Amniotic epithelial cell (primary cell): ENCODE data around the gene ADAP1.

Source experiments
- DNase-seq: peaks from one replicate; pipeline ENCODE4 v3.0.0-alpha.2; 2010; ENCODE audit warnings: low read depth

The ADAP1 gene

DNA sequence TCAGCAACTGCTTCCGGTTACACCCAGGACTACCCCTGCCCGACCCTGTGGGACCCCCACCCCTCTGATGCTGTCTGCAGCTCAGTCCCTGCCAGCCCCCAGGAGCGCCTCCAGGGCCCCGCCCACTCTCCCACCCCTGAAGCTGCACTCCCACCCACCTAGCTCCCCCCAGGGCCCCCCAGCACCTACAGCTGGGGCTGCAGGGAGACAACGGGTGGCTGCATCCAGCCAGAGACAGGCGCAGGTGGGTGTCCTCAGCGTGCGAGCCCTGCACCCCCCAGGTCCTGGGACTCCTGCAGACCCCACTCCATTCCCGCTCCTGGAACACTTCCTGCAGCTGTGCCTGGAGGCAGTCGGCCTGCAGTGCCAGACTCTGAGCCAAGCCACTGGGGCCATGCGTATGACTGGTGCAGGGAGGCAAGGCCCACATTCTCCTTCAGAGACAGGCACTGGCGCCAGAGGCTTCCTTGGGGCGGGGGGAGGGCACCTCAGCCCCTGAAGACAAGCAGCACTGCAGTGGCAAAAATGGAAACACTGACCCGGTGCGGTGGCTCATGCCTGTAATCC is 34.6 kb upstream of the ADAP1 start:
- no peak for DNase-seq

DNA sequence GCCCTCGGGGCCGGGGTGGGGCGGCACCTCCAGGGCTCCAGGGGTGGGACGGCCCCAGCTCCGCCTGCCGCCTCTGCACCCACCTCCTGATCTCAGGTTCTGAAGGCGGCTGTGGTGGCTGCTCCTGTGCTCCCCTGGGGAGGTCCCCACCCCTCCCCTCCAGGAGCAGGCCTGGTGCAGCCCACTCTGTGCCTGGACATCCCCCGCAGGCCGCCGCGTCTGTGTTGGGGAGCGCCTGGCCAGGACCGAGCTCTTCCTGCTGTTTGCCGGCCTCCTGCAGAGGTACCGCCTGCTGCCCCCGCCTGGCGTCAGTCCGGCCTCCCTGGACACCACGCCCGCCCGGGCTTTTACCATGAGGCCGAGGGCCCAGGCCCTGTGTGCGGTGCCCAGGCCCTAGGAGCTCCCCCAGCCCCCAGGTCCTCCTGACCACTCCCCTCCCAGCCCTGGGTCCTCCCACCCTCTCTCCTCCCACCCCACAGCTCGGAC is 34.0 kb upstream of the ADAP1 start:
- DNase-seq, result peak; percentile 51

DNA sequence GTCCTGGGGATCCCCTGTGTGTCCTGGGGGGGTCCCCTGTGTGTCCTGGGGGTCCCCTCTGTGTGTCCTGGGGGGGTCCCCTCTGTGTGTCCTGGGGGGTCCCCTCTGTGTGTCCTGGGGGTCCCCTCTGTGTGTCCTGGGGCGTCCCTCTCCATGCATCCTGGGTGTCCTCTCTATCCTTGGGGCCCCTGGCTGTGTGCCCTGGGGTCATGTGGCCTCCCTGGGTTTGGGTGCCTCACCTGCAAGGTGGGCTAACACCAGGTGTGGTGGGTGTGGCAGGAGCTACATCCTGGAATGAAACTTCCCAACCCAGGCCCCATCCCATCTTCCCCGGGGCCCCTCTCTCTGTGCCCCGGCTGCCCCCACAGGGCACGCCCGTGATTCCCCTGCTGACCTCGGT is 33.4 kb upstream of the ADAP1 start:
- no peak for DNase-seq

DNA sequence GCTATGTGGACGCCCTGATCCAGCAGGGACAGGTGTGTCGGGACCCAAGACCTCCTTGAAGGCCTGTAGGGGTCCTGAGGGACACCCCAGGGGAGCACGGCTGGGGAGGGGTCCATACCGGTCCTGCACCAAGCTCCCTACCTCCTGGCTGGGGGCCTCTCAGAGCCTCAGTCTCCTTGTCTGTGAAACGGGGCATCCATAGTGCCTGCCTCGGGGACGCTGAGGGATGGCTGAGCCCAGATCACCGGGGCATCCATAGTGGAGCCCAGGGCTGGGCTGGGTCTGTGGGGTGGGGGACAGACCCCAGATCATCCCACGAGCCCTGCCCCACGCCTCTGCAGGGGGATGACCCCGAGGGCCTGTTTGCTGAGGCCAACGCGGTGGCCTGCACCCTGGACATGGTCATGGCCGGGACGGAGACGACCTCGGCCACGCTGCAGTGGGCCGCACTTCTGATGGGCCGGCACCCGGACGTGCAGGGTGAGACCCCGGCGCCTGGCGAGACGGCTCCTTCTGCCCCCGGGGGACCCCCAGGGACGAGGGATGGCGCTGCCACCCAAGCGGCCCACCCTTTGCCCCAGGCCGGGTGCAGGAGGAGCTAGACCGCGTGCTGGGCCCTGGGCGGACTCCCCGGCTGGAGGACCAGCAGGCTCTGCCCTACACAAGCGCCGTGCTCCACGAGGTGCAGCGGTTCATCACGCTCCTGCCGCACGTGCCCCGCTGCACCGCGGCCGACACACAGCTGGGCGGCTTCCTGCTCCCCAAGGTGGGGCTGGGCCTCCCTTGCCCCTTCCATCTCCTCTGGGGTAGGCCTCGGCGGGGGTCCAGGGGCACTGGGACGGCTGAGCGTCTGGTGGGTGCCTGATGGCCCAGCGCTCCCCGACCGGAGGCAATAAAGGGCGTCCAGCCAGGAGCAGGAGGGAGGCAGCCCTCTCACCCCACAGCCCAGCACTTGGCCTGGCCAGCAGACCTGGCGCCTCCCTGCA is 32.6 kb upstream of the ADAP1 start:
- no peak for DNase-seq

DNA sequence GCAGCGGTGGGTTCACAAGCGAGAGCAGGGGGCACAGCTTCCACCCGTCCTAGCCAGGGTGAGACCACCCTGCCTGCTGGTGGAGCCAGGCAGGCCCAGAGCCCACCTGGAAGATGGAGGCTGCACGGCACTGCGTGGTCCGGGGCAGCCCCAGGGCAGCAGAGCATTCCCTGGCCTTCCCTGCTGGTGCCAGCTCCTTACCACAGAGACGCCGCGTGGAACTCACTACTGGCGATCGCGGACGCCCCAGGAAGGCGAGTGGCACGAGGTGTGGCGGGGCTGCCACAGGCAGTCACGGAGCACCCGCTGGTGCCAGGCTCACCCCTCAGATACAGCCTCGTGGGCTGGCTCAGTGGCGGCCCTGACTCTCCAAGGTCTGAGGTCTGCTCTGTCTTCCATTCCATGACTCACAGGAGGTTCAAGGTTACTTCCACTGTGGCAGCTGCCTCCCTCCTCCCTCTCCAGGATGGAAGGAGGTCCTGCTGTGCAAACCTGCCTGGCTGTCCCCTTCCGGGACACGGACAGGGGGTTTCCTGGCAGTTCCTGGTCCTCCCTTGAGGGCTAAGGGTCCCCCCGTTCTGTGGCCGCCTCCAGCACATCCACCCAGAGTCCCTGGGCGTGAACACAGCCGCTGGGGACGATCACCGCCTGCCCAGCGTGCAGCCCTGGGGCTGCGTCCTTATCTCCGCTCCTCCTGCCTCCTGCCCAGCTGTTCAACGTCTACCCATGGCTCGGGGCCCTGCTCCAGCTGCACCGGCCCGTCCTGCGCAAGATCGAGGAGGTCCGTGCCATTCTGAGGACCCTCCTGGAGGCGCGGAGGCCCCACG is 31.6 kb upstream of the ADAP1 start:
- peak; percentile 77 for DNase-seq

DNA sequence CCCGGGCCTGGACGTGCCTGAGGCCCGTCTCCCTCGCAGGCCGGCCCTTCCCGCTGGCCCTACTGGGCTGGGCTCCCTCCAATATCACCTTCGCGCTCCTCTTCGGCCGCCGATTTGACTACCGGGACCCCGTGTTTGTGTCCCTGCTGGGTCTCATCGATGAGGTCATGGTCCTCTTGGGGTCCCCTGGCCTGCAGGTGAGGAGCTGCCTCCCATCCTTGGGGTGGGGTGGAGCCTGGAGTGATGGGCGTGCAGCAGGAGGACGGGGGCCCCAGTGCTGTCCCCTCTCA is 30.6 kb upstream of the ADAP1 start:
- no peak for DNase-seq

DNA sequence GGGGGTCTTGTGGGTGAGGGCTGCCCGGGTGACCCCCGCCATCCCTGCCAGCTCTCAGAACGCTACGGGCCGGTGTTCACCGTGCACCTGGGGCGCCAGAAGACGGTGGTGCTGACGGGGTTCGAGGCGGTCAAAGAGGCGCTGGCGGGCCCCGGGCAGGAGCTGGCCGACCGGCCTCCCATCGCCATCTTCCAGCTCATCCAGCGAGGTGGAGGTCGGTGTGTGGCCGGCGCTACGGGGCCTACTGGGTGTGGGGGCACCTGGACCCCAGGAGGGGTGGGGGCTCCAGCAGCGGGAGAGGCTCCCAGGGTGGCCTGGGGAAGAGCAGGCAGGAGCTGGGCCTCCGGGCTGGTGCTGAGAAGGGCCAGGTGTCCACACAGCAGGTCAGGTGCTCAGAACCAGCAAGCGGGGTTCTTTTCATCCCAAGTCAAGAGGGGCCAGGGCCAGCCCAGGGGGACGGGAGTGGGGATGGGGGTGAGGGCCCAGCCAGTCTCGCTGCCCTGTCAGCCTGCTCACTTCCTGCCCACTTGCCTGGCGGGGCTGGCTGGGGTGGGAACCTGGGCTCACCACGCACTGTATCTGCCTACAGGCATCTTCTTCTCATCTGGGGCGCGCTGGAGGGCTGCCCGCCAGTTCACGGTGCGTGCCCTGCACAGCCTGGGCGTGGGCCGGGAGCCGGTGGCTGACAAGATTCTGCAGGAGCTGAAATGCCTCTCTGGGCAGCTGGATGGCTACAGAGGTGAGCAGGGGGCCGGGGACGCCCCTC is 30.1 kb upstream of the ADAP1 start:
- no peak for DNase-seq

DNA sequence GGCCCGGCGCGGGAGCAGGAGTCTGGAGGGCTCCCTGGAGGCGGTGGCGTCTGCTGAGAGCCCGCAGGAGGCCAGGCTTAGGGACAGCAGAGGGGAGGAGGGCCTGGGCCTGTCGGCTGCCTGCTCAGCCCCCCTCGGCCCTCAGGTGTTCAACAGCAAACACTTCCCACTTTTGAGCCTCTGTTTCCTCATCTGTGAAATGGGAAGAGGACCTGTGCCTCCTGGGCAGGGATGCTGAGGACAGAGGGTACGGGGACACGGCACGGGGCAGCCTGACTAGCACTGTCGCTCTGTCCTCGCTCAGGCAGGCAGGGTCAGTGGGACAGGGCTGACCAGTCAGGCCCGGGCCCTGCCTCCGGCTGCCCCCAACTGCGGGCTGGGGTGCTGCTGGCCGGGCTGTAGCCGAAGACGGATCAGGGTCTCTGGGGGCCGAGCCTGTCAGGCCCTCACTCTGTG is 29.2 kb upstream of the ADAP1 start:
- no peak for DNase-seq

DNA sequence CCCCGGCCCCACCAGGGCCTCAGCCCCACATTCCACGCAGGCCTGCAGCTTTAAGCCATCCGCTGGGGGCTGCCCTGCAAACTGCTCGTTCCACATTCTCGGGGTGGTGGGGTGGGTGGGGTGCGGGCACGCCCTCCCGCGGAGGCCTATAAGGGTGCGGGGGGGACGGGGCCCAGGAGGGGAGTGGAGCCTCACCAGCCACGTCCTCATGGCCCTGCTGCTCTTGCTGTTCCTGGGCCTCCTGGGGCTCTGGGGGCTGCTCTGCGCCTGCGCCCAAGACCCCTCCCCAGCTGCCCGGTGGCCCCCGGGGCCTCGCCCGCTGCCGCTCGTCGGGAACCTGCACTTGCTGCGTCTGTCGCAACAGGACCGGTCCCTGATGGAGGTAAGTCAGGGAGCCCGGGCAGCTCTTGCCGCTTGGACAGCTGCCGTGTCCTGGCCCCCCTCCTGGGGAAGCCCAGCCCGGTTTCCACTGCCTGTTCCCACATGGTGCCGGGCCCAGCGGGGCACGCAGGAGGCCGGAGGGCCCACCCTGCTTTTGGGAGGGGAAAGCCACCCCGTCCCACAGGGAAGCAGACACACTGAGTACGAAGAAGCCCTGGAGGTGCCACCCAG is 28.6 kb upstream of the ADAP1 start, which contains the start of gene CYP2W1:
TSS of gene CYP2W1 (plus strand) at position 178 of the 612 bp plus-strand sequence. CDS start at position 209, 31 bp downstream.
- no peak for DNase-seq

DNA sequence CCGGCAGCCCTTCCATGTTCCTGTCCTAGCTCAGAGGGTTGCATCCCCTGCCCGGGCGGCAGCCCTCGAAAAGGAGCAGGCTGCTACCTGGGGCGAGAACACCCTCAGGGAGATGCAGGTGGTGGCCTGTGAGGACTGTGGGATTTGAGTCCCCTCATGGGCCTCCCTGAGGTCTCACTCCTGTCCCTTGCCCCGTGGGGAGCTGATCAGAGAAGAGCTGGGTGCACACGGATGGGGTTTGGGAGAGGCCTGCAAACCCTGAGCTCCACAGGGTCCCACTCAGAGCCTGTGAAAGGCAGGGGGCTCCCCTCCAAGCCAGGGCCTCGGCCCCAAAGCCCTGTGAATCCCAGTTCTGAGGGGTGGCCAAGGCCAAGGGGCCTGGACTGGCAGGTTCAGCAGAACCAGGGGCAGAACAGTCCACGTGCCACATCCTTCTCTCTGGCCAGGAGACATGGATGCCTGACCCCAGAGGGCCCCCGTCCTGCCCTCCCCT is 28.1 kb upstream of the ADAP1 start:
- no peak for DNase-seq

DNA sequence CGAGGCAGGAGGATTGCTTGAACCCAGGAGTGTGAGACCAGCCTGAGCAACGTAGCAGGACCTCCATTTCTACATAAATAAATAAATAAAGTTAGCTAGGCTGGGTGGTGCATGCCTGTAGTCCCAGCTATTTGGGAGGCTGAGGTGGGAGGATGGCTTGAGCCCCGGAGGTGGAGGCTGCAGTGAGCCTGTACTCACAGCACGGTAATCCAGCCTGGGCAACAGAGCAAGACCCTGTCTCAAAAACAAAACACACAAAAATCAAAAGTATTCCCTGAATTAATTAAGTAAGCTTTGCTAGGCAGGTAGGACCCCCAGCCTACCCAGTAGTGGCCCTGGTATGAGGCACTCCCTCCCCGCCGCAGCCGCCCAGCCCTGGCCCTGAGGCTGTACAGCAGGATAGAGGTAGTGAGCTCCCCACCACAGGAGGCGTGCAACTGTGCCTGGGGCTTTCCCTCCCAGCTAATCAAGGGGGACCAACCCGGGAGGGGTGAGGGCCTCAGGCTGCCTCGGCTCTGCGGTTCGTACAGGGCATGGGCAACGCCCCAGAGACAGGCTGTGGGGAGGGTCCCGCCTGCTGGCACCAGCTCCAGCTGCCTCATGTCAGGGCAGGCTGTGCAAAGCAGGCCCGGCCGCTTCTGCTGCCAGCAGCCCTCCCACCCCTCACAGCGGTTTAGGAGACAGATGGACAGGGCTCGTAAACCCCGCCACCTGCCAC is 27.5 kb upstream of the ADAP1 start:
- DNase-seq, result no peak

DNA sequence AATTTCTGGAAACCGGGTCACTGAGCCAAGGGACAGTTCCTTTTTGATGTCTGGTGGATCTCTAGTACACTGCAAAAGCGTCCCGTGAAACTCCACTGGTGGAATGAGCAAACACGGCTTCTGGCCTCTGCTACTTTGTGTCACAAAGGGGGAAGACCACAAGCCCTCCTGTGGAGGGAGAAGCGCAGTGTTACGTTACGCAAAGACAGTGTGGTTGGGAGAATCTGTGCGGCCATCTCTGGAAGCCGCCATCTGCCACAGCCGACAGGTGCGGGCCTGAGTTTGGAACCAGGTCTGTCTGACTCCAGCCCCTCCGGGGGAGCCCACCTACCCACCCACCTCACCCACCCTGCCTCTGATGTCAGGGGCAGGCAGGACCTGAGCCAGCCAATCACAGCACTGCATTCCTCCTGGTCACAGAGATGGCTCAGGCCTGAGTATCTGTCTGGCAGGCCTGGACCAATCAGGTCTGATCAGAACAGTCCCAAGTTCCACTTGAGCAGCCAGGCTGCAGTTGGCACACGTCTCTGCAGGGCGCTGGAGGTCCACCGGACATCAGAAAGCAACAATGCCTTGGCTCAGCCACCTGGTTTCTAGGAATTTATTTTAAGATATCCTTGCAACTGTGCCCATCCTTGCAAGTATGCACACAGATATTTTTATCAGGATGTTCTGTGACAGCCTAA is 25.5 kb upstream of the ADAP1 start:
- no peak for DNase-seq

DNA sequence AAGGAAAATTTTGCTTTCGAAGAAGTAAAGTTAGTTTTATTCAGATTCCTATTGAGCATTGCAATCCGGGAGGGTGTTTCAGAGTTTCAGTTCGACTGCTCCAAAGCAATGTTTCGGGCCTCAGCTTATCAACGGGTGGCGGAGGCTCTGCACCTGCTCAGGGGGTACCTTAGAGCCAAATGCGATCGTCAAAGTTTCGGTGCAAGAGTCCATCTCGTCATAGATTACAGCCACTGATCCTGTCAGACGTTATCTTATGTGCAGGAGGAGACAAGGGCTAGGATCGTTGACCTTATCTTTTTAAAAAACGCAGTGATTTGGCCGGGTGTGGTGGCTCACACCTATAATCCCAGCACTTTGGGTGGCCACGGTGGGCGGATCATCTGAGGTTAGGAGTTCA is 24.7 kb upstream of the ADAP1 start:
- no peak for DNase-seq

DNA sequence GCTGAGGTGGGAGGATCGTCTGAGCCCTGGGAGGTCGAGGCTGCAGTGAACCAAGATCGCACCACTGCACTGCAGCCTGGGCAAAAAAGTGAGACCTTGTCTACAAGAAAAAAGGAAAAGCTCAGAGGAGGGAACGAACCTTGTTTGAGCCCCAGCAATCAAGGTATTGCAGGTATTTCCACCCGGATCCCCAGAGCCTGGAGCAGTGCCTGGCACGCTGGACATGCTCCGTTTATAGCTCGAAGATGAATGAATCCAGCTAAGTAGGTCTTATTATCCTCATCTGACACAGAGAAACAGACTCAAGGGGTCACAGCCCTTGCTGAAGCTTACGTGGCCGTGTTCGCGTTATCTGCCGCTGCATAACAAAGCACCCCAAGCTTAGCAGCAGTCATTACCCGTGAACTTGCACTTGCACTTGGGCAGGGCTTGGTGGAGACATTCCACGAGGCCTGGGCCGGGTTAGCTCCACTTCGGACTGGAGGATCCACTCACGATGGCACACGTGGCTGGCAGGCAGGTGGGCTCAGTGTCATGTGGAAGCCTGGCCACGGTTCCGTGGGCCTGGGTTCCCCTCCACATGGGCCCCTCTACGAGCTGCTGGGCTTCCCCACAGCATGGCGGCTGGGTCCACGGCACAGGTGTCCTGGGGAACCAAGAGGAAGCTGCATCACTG is 24.1 kb upstream of the ADAP1 start:
- no peak for DNase-seq

DNA sequence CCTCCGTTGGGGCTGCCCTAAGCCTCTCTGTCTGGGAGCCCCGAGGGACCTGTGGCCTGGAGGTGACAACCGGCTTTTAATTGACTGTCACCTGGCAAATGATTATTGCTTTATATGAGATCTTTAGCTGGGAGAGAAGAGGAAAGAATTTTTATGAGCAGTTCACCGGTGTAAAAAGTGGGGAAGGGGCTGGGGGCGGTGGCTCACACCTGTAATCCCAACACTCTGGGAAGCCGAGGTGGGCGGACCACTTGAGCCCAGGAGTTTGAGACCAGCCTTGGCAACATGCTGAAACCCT is 23.5 kb upstream of the ADAP1 start:
- DNase-seq, result no peak

DNA sequence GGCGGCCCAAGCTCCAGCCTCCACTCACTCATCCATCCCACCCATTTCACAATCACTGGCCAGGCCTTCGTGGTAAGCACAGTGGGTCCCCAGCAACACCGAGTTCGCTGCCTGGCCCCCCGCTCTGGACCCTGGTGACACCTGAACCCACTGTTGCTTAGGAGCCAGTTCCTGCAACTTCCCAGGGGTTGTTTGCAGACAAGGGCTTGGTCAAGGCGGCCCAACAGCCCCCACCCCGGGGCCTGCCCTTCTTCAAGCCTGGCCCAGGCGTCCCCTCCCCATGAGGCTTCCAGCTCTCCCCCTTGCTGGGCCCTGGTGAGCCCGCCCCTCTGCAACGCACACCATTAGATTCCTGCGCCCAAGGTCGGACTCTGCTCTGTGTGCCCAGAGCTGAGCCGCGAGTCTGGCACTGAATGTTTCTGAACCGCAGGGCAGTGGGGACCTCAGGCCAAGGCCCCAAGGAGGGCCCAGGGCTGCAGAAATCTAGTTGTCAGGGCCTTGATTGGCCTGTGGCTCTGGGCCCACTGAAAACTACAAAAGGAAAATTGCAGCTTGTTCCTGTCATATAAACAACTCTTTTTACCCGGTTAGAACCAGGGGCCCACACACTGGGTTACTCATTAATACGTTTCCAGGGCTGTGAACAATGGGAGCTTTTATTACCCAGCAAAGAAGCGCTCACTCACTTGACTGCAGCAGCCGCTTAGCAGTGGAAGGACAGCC is 23.0 kb upstream of the ADAP1 start:
- DNase-seq, result no peak

DNA sequence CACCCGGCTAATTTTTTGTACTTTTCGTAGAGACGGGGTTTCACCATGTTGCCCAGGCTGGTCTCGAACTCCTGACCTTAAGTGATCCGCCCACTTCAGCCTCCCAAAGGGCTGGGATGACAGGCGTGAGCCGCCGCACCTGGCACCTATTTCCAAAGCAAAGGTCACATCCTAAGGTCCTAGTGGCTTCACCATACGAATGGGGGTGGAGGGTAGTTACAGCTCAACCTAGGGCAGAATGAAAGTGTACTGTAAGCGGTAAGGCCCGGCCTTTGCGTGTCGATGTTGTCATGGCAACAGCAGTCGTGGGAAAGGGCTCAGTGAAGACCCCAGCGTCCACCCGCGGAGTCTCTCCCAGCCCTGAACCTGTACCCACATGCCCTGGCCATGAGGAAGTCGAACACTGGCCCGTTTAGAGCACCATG is 22.4 kb upstream of the ADAP1 start:
- no peak for DNase-seq

DNA sequence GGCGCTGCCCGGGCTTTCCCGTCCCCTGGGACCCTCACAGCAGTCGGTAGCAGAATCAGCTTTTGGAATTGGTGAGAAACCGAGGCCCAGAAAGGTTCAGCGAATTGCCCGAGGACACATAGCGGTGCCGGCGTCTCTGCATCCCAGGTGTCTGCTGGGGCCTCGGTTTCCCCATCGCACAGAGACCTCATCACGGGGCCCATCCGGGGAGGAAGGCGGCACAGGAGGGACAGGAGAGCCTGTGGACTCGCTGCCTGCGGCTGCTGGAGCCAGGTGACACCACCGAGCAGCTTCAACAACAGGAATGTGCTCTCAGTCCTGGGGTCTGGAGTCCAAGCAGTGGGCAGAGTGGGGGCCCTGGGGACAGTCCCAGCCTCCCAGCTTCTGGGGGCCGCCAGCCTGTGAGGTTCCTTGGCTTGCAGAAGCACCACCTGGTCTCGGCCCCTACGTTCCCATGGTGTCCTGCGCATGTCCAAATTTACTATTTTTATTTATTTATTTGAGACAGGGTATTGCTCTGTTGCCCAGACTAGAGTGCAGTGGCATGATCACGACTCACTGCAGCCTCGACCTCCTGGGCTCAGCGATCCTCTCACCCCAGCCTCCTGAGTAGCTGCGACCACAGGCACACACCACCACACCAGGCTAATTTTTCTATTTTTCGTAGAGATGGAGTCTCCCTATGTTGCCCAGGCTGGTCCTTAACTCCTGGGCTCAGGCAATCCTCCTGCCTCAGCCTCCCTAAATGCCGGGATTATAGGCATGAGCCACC is 21.4 kb upstream of the ADAP1 start:
- DNase-seq, result no peak
